Measurements from ENCODE around the gene AMZ1.

GRCh38 chr7:2753148-2753547 is 65.1 kb downstream of the AMZ1 start:
- TF ChIP-seq, protein P1, sequence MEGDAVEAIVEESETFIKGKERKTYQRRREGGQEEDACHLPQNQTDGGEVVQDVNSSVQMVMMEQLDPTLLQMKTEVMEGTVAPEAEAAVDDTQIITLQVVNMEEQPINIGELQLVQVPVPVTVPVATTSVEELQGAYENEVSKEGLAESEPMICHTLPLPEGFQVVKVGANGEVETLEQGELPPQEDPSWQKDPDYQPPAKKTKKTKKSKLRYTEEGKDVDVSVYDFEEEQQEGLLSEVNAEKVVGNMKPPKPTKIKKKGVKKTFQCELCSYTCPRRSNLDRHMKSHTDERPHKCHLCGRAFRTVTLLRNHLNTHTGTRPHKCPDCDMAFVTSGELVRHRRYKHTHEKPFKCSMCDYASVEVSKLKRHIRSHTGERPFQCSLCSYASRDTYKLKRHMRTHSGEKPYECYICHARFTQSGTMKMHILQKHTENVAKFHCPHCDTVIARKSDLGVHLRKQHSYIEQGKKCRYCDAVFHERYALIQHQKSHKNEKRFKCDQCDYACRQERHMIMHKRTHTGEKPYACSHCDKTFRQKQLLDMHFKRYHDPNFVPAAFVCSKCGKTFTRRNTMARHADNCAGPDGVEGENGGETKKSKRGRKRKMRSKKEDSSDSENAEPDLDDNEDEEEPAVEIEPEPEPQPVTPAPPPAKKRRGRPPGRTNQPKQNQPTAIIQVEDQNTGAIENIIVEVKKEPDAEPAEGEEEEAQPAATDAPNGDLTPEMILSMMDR (IDR thresholded peaks at IDR 0.05), result no peak
- TF ChIP-seq EP300 (IDR thresholded peaks at IDR 0.05), result no peak

Data from sigmoid colon (tissue), 4 donors.